IPS-15b (cell line): Measurements from ENCODE around the gene BRI3.

Source experiments
- H3K27me3 ChIP-seq: one replicate; pipeline ENCODE4 v1.6.1; 2013; ENCODE audit warnings: low read length; ENCODE audit not compliant: control insufficient read depth, insufficient read depth
- H3K36me3 ChIP-seq: one replicate; pipeline ENCODE4 v1.6.1; 2013; ENCODE audit warnings: low read length; ENCODE audit not compliant: control insufficient read depth, insufficient read depth
- H3K4me1 ChIP-seq: one replicate; pipeline ENCODE4 v1.6.1; 2013; ENCODE audit warnings: mild to moderate bottlenecking, low read length; ENCODE audit not compliant: control insufficient read depth, insufficient read depth
- H3K4me3 ChIP-seq: one replicate; pipeline ENCODE4 v1.5.1; 2013; ENCODE audit warnings: low read depth, low read length
- H3K9ac ChIP-seq: one replicate; pipeline ENCODE4 v1.6.1; 2013; ENCODE audit warnings: low read depth, mild to moderate bottlenecking, low read length
- H3K9me3 ChIP-seq: one replicate; pipeline ENCODE4 v1.6.1; 2013; ENCODE audit warnings: mild to moderate bottlenecking, low read length; ENCODE audit not compliant: control insufficient read depth, insufficient read depth

Gene BRI3

GRCh38 chr7:98280791-98281756 is at the start of gene BRI3:
Gene BRI3 (plus strand): TSS chr7:98281686. CDS start chr7:98281796, 110 bp downstream.
- no peaks in the 10 kb centered on the region for H3K9me3 ChIP-seq
- no peaks in the 10 kb centered on the region for H3K27me3 ChIP-seq
- peaks cover 6% of the 10 kb centered on the region for H3K4me1 ChIP-seq
- peak within 1 kb of the TSS; percentile 90 for H3K4me3 ChIP-seq
- peak within 1 kb of the TSS; percentile 81 for H3K9ac ChIP-seq
- H3K36me3 ChIP-seq, result peaks cover 8% of the 10 kb centered on the region

GRCh38 chr7:98232263-98232585 is 49.3 kb upstream of the BRI3 start:
- Histone ChIP-seq H3K9me3 (no peaks in the 10 kb centered on the region), H3K4me1 (no peaks in the 10 kb centered on the region), H3K36me3 (peaks cover 2% of the 10 kb centered on the region), H3K9ac (no peak overlapping the region), H3K4me3 (no peak overlapping the region), H3K27me3 (no peaks in the 10 kb centered on the region)

GRCh38 chr7:98232799-98233198 is 48.7 kb upstream of the BRI3 start:
- peaks cover 2% of the 10 kb centered on the region for H3K36me3 ChIP-seq
- H3K9me3 ChIP-seq, result no peaks in the 10 kb centered on the region
- H3K27me3 ChIP-seq, result no peaks in the 10 kb centered on the region
- no peak overlapping the region for H3K9ac ChIP-seq
- H3K4me3 ChIP-seq, result no peak overlapping the region
- no peaks in the 10 kb centered on the region for H3K4me1 ChIP-seq

GRCh38 chr7:98233219-98234070 is 48.0 kb upstream of the BRI3 start:
- H3K4me1 ChIP-seq, result no peaks in the 10 kb centered on the region
- no peaks in the 10 kb centered on the region for H3K9me3 ChIP-seq
- H3K9ac ChIP-seq, result no peak overlapping the region
- H3K27me3 ChIP-seq, result no peaks in the 10 kb centered on the region
- peaks cover 2% of the 10 kb centered on the region for H3K36me3 ChIP-seq
- no peak overlapping the region for H3K4me3 ChIP-seq

- no peaks in the 10 kb centered on the region for H3K9me3 ChIP-seq
These were observed 46.9 kb upstream of the BRI3 start for GRCh38 chr7:98234429-98235147.

GRCh38 chr7:98235901-98236300 is 45.6 kb upstream of the BRI3 start:
- H3K4me3 ChIP-seq, result no peak overlapping the region
- H3K4me1 ChIP-seq, result no peaks in the 10 kb centered on the region
- H3K36me3 ChIP-seq, result peaks cover 5% of the 10 kb centered on the region
- H3K27me3 ChIP-seq, result no peaks in the 10 kb centered on the region
- no peaks in the 10 kb centered on the region for H3K9me3 ChIP-seq
- H3K9ac ChIP-seq, result no peak overlapping the region

More at GRCh38 chr7:98234429-98235147, 46.9 kb upstream of the BRI3 start:
- no peak overlapping the region for H3K9ac ChIP-seq
- H3K4me3 ChIP-seq, result no peak overlapping the region
- H3K4me1 ChIP-seq, result no peaks in the 10 kb centered on the region
- H3K27me3 ChIP-seq, result no peaks in the 10 kb centered on the region
- peaks cover 2% of the 10 kb centered on the region for H3K36me3 ChIP-seq

- H3K9me3 ChIP-seq, result no peaks in the 10 kb centered on the region
- H3K4me1 ChIP-seq, result no peaks in the 10 kb centered on the region
- peaks cover 5% of the 10 kb centered on the region for H3K36me3 ChIP-seq
- H3K9ac ChIP-seq, result no peak overlapping the region
- no peaks in the 10 kb centered on the region for H3K27me3 ChIP-seq
- no peak overlapping the region for H3K4me3 ChIP-seq
These were observed 44.9 kb upstream of the BRI3 start for GRCh38 chr7:98236355-98237185.

- no peak overlapping the region for H3K9ac ChIP-seq
- no peaks in the 10 kb centered on the region for H3K27me3 ChIP-seq
- no peak overlapping the region for H3K4me3 ChIP-seq
- no peaks in the 10 kb centered on the region for H3K9me3 ChIP-seq
- no peaks in the 10 kb centered on the region for H3K4me1 ChIP-seq
- H3K36me3 ChIP-seq, result peaks cover 5% of the 10 kb centered on the region
These were observed 43.4 kb upstream of the BRI3 start for GRCh38 chr7:98238076-98238475.

- Histone ChIP-seq H3K9ac (no peak overlapping the region), H3K9me3 (no peaks in the 10 kb centered on the region), H3K4me3 (no peak overlapping the region), H3K36me3 (peaks cover 5% of the 10 kb centered on the region), H3K27me3 (no peaks in the 10 kb centered on the region), H3K4me1 (no peaks in the 10 kb centered on the region)
These were observed 42.5 kb upstream of the BRI3 start for GRCh38 chr7:98238976-98239375.

GRCh38 chr7:98240961-98241673 is 40.4 kb upstream of the BRI3 start:
- Histone ChIP-seq H3K9ac (no peak overlapping the region), H3K36me3 (peaks cover 3% of the 10 kb centered on the region), H3K4me1 (no peaks in the 10 kb centered on the region), H3K4me3 (no peak overlapping the region), H3K9me3 (no peaks in the 10 kb centered on the region), H3K27me3 (no peaks in the 10 kb centered on the region)
